ENCODE data around the gene ZFAND6.

Gene ZFAND6

GRCh38 chr15:80098341-80098740 lies 38.9 kb downstream of the ZFAND6 start:
- no peak for TF ChIP-seq CTCF (IDR thresholded peaks at IDR 0.05)

DNA sequence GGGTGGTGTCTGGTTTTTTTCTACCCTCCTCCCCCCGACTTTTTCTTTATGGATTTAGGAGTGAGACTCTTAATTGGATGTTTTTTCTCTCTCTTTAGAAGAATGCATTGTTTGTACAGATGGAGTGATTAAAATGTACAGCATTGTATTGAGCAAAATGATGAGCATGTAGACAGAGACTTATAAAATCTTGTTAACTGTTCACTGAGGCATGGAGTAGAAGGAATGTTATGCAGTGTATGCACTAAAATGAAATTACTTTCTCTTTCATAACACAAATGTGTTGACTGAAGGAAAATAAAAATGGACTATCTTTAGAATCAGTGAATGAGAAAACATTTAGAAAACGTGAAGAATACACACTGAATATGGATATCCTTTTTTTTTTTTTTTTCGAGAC lies 39.8 kb downstream of the ZFAND6 start:
- no peak for TF ChIP-seq CTCF (IDR thresholded peaks at IDR 0.05)

DNA sequence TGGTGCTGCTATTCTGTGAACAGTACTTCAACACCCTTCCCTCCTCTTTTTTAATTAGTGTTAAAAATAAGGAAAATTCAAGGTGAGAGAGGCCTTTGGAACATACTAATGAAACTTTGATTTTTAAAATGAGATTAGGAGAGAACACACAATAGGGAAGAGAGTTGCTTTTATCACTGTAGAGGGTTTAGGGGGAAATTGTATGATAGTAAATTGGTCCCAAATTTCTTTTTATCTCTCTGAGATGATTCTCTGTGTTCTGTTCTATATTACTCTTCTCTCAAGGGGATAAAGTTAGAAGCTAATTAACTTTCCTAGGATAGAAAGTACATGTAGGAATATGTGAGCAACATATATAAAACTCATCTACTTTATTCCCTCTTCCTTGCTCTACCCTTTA lies 40.8 kb downstream of the ZFAND6 start:
- no peak for TF ChIP-seq CTCF (IDR thresholded peaks at IDR 0.05)

GRCh38 chr15:80105193-80105592 lies 45.7 kb downstream of the ZFAND6 start:
- TF ChIP-seq CTCF (IDR thresholded peaks at IDR 0.05): no peak

DNA sequence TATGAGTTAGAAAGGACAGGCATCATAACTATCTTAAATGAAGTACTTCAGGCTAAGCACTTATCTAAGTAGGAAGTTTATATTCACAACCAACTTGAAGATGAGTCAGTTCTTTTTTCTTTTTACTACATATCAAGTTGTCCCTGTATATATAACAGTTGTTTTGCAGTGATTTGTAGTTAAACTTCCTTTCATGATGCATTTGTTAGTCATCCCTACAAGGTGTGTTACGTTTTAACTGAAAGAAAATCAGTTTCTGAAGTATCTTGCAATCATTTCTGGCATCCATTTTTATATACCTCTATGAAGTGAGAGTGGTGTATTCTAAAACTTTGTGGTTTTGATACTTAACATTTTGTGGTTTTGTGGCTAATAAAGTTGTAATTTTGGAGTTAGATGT lies 46.1 kb downstream of the ZFAND6 start:
- TF ChIP-seq CTCF (IDR thresholded peaks at IDR 0.05): no peak

DNA sequence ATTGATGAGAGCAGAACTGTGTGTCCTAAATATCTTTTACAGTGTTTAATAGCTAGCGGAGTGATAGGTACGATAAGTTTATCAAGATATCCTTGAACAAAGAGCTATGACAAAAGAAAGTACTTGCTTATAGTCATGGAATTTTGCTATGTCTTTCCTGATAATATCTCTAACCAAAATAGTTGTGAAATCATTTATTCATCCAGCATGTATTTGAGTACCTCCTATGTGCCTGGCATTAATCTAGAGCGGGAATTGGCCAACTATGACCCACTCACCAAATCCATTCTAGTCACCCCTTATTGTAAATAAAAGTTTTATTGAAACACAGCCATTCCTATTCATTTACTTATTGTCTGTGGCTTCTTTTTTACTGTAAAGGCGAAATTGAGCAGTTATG lies 46.6 kb downstream of the ZFAND6 start:
- no peak for TF ChIP-seq CTCF (IDR thresholded peaks at IDR 0.05)

GRCh38 chr15:80107204-80107603 lies 47.7 kb downstream of the ZFAND6 start:
- TF ChIP-seq CTCF (IDR thresholded peaks at IDR 0.05): no peak

- TF ChIP-seq CTCF (IDR thresholded peaks at IDR 0.05): no peak
Measured at GRCh38 chr15:80107774-80108173, 48.3 kb downstream of the ZFAND6 start.
